Breast epithelium (tissue), 3 donors: ENCODE measurements around the gene MYRF.

Experiments used
- CTCF ChIP-seq, 3 donors: fragments of 450-650 bp; IDR thresholded peaks; one replicate each; pipeline ENCODE4 v1.5.1; 2016 to 2017; ENCODE audit warnings: antibody characterized with exemption in 3 of 3, mild to moderate bottlenecking in 3 of 3, moderate library complexity in 3 of 3
- POLR2A ChIP-seq: fragments of 450-650 bp; IDR thresholded peaks from one replicate; pipeline ENCODE4 v1.6.1; 2016; ENCODE audit warnings: antibody characterized with exemption, mild to moderate bottlenecking, moderate library complexity
- POLR2AphosphoS5 ChIP-seq, 3 donors: sonication (generic); formaldehyde crosslinking; IDR thresholded peaks; one replicate each; pipeline ENCODE4 v1.6.1; 2017; ENCODE audit warnings: antibody characterized with exemption in 3 of 3

GRCh38 chr11:61751384-61751783, 1.1 kb upstream of the MYRF start:
- TF ChIP-seq CTCF (IDR thresholded peaks at IDR 0.05) = no peak
- TF ChIP-seq POLR2AphosphoS5 (IDR thresholded peaks at IDR 0.05) = no peak
- no peak for TF ChIP-seq POLR2A
